GM12878 (cell line): Measurements from ENCODE around the gene SLC43A1. TPM values are rescaled to one million over a fixed set of nuclear protein-coding genes. Genes with fewer than 3 reads are reported as not detected.

Source experiments
- ATAC-seq: fragments of 200-7000 bp; cut with Tn5 transposase; 3 replicates; pipeline ENCODE4 v1.9.1; 2020; ENCODE audit warnings: mild to moderate bottlenecking, moderate library complexity
- BruUV-seq: library from RNA; stranded (reverse); fragments of 400-500 nt; replicated peaks from 2 replicates; lab custom pipeline; 2021; lab: Mats Ljungman, UMichigan
- CTCF ChIA-PET: fragments of 300-600 bp; sonication (Branson Sonifier 250); formaldehyde crosslinking; extraction: SDS; loops from one replicate; lab custom pipeline; 2021; ENCODE audit warnings: inconsistent platforms; lab: Yijun Ruan, JAX
- POLR2A ChIA-PET: fragments of 350-600 bp; formaldehyde crosslinking; extraction: SDS; loops from one replicate; lab custom pipeline; 2021; ENCODE audit warnings: inconsistent platforms; lab: Charles Lee
- RAD21 ChIA-PET: fragments of 300-600 bp; sonication (Branson Sonifier 250); formaldehyde crosslinking; loops from one replicate; lab custom pipeline; 2023; ENCODE audit warnings: antibody characterized with exemption; ENCODE audit not compliant: unreplicated experiment; lab: Charles Lee
- SMC1A ChIA-PET: fragments of 300-600 bp; sonication (Branson Sonifier 250); formaldehyde crosslinking; loops from one replicate; lab custom pipeline; 2023; ENCODE audit not compliant: unreplicated experiment, uncharacterized antibody; lab: Charles Lee
- DNase-seq: peaks from one replicate; pipeline ENCODE4 v3.0.0-alpha.2; 2011; ENCODE audit warnings: low read depth, low spot score
- FAIRE-seq: peaks from 3 replicates; lab custom pipeline; 2011; peaks lifted over from hg19 to GRCh38; lab: Jason Lieb, UNC
- H2AFZ ChIP-seq: 2 replicates; pipeline ENCODE4 v1.6.0; 2011; ENCODE audit warnings: low read depth, low read length, control low read depth; ENCODE audit not compliant: control insufficient read depth
- H3K27ac ChIP-seq: 2 replicates; pipeline ENCODE4 v1.5.1; 2011; ENCODE audit warnings: control low read depth; ENCODE audit not compliant: control insufficient read depth, insufficient read depth
- H3K27me3 ChIP-seq, 2 experiments: replicated peaks in 1 of 2; 2 replicates each; pipeline versions ENCODE4 v1.6.0 to v1.6.1; 2011; ENCODE audit warnings: low read length in 1 of 2; ENCODE audit not compliant: control insufficient read depth in 2 of 2, insufficient read depth in 2 of 2
- H3K36me3 ChIP-seq, 2 experiments: 2 replicates each; pipeline ENCODE4 v1.5.1; 2011; ENCODE audit warnings: low read length in 1 of 2; ENCODE audit not compliant: control insufficient read depth in 2 of 2, insufficient read depth in 2 of 2
- H3K4me1 ChIP-seq: 2 replicates; pipeline ENCODE4 v1.6.1; 2011; ENCODE audit warnings: mild to moderate bottlenecking, low read length, moderate library complexity, mixed read lengths; ENCODE audit not compliant: control insufficient read depth, insufficient read depth
- H3K4me2 ChIP-seq: 2 replicates; pipeline ENCODE4 v1.6.0; 2011; ENCODE audit warnings: control low read depth; ENCODE audit not compliant: control insufficient read depth, insufficient read depth
- H3K4me3 ChIP-seq: fragments of 200-600 bp; sonication (generic); 2 replicates; pipeline ENCODE4 v1.5.1; 2016
- H3K79me2 ChIP-seq: 2 replicates; pipeline ENCODE4 v1.6.0; 2011; ENCODE audit warnings: low read length; ENCODE audit not compliant: control insufficient read depth, insufficient read depth
- H3K9ac ChIP-seq: 2 replicates; pipeline ENCODE4 v1.8.0; 2011; ENCODE audit warnings: low read length, control low read depth, mixed read lengths; ENCODE audit not compliant: control insufficient read depth, insufficient read depth
- H3K9me3 ChIP-seq: replicated peaks from 3 replicates; pipeline ENCODE4 v1.5.1; 2011; ENCODE audit warnings: mild to moderate bottlenecking, low read length; ENCODE audit not compliant: control insufficient read depth, insufficient read depth
- H4K20me1 ChIP-seq: 2 replicates; pipeline ENCODE4 v1.6.0; 2011; ENCODE audit not compliant: control insufficient read depth, insufficient read depth
- JUNB ChIP-seq: IDR thresholded peaks from 2 replicates; pipeline ENCODE4 v1.6.1; 2016; ENCODE audit warnings: antibody characterized with exemption, mild to moderate bottlenecking
- KDM1A ChIP-seq: fragments of 200-600 bp; sonication (generic); IDR thresholded peaks from 2 replicates; pipeline ENCODE4 v1.6.1; 2016; ENCODE audit warnings: borderline replicate concordance
- MYC ChIP-seq: IDR thresholded peaks from 2 replicates; pipeline ENCODE4 v1.6.1; 2011; ENCODE audit warnings: mild to moderate bottlenecking, low read length, moderate library complexity, inconsistent platforms; ENCODE audit not compliant: insufficient read depth, insufficient replicate concordance, insufficient read length, severe bottlenecking
- NR2C2 ChIP-seq: IDR thresholded peaks from 2 replicates; pipeline ENCODE4 v1.6.1; 2011; ENCODE audit warnings: borderline replicate concordance, low read depth; ENCODE audit not compliant: control insufficient read depth, insufficient read length
- RAD51 ChIP-seq: fragments of 450-650 bp; IDR thresholded peaks from 2 replicates; pipeline ENCODE4 v1.6.1; 2016; ENCODE audit warnings: moderate library complexity, mild to moderate bottlenecking, inconsistent platforms
- RUNX3 ChIP-seq: IDR thresholded peaks from 2 replicates; pipeline ENCODE4 v1.6.1; 2012; ENCODE audit warnings: low read length, inconsistent platforms
- SIX5 ChIP-seq: IDR thresholded peaks from 2 replicates; pipeline ENCODE4 v1.6.1; 2011; ENCODE audit warnings: mild to moderate bottlenecking, low read depth, low read length, moderate library complexity; ENCODE audit not compliant: severe bottlenecking
- SP1 ChIP-seq: IDR thresholded peaks from one replicate; pipeline ENCODE4 v1.6.1; 2011; ENCODE audit warnings: low read depth, low read length
- ZBED1 ChIP-seq: IDR thresholded peaks from 2 replicates; pipeline ENCODE4 v1.6.1; 2016; ENCODE audit warnings: borderline replicate concordance
- WGBS: methylation state at CpG from one replicate; pipeline ENCODE4 v1.1.6; 2016; ENCODE audit warnings: low lambda C conversion rate; ENCODE audit not compliant: insufficient replicate concordance, insufficient coverage; ENCODE audit errors: missing lambda C conversion rate; 5-methylcytosine and 5-hydroxymethylcytosine counted together
- in situ Hi-C: fragments of 300-500 bp; cut with MboI; formaldehyde crosslinking; loops from 9 replicates; pipeline ENCODE4 v1.14.3; 2018; ENCODE audit warnings: mixed read lengths
- intact Hi-C: fragments of 100-400 bp; cut with micrococcal nuclease; formaldehyde crosslinking; loops from one replicate; pipeline ENCODE4 v1.14.2; 2022; ENCODE audit not compliant: unreplicated experiment
- polyA plus RNA-seq, 11 experiments: library from polyadenylated mRNA; depleted of rRNA in 4 of 11; unstranded in 6 of 11; stranded (reverse) in 5 of 11; fragments of >200 nt; fragmentation: Nextera tagmentation in 4 of 11; fragmentation: Illumina TruSeq in 1 of 11; extraction: Ambion mirVana in 4 of 11; extraction: Trizol in 1 of 11; gene quantifications; 1 replicate in 1 of 11; 2 replicates in 10 of 11; pipeline versions ENCODE4 v1.2.1 to v1.2.3, GENCODE V29; 2011 to 2016; ENCODE audit warnings: inconsistent platforms in 2 of 11, missing spikeins in 2 of 11, low read depth in 1 of 11
- total RNA-seq, 4 experiments: library from RNA; depleted of rRNA in 3 of 4; stranded (reverse); fragments of >200 nt in 3 of 4; fragmentation: Illumina TruSeq in 1 of 4; extraction: Trizol in 1 of 4; gene quantifications; 2 replicates each; pipeline versions ENCODE4 v1.2.1 to v1.2.3, GENCODE V29; 2013 to 2021
- TF ChIP-seq, protein P1 (sequence below): IDR thresholded peaks from 2 replicates; pipeline ENCODE4 v1.6.1; 2012; ENCODE audit warnings: mild to moderate bottlenecking, low read depth, low read length
- TF ChIP-seq, protein P2 (sequence below): fragments of 450-650 bp; IDR thresholded peaks from 2 replicates; pipeline ENCODE4 v1.6.1; 2014; ENCODE audit warnings: mild to moderate bottlenecking
- TF ChIP-seq, protein P3 (sequence below): fragments of 450-650 bp; IDR thresholded peaks from 2 replicates; pipeline ENCODE4 v1.6.1; 2018; ENCODE audit warnings: mild to moderate bottlenecking, low read depth, moderate library complexity; ENCODE audit not compliant: partially characterized antibody
- TF ChIP-seq, protein P4 (sequence below): IDR thresholded peaks from 2 replicates; pipeline ENCODE4 v1.6.1; 2011; ENCODE audit warnings: borderline replicate concordance, low read depth, mild to moderate bottlenecking, moderate library complexity, mixed read lengths, low read length; ENCODE audit not compliant: insufficient read depth; ENCODE audit errors: extremely low read length

The SLC43A1 gene
- total and polyA plus RNA-seq, 10 of the 15 experiments (the other 5 are each of a cell fraction or from before 2014, with no cell fraction given), result 1.0 to 17.8 (median 12.6) TPM

DNA sequence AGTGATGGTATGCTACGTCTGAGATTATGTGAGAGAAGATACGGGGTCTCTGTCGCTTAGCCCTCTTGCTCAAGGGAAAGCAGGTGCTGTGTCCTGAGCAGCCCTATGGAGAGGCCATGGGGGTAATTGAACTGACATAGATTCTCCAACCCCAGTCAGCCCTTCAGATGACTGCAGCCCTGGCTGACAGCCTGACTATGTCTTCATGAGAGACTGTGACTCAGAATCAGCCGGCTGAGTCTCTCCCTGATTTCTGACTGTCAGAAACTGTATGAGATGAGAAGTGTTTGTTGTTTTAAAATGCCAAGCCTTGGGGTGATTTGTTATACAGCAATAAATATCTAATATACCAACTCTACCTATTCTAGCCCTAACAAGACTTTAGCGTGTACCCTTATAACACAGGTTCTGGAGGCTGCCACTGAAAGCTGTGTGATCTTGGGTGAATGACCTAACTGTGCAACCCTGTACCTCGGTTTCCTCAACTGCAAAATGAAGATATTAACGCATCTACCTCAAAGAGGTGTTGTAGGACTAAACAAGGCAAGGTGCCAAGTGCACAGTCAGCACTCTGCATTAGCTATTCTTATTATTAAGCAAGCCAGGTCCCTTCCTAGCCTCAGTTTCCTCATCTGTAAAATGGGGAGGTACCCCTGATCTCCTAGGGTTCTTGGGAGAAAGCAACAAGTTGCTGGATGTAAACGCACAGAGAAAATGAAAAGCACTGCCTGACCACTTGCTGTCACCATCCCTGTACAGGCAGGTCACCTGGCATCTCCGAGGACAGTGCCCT lies 24.9 kb downstream of the SLC43A1 start:
- ATAC-seq, result no peak
- H4K20me1 ChIP-seq, result no peaks in the 10 kb centered on the region
- in situ Hi-C loops (loop anchor here (5.0 to 25.0 kb wide), 3 partner anchors 37 to 653 kb away; no protein-coding TSS in a partner anchor), intact Hi-C loops (no loop called here)
- CTCF ChIA-PET, result interaction anchor here (0.6 to 11.8 kb wide), 10 partner anchors 11 to 151 kb away, joined by 3 to 396 read pairs (median 8); partner anchors contain the start of genes RTN4RL2, SLC43A1 and TIMM10
- no peak for FAIRE-seq
- H3K4me2 ChIP-seq, result no peak overlapping the region
- H3K4me1 ChIP-seq, result no peaks in the 10 kb centered on the region
- H3K9me3 ChIP-seq, result no peaks in the 10 kb centered on the region
- no peaks in the 10 kb centered on the region for H3K79me2 ChIP-seq
- H3K36me3 ChIP-seq, result peaks cover 3 to 7% of the 10 kb centered on the region in 2 experiments
- no peak overlapping the region for H2AFZ ChIP-seq
- DNase-seq, result no peak
- SMC1A ChIA-PET, result interaction anchor here (1.6 to 7.5 kb wide), 3 partner anchors 24 to 150 kb away, joined by 11 to 130 read pairs (median 47); partner anchors contain the start of genes SLC43A1 and TIMM10
- no peak overlapping the region for H3K9ac ChIP-seq
- H3K27me3 ChIP-seq, result no peaks in the 10 kb centered on the region
- no peak overlapping the region for H3K27ac ChIP-seq
- RAD21 ChIA-PET, result interaction anchor here (1.6 to 4.8 kb wide), 4 partner anchors 26 to 150 kb away, joined by 7 to 133 read pairs (median 29); partner anchors contain the start of genes SLC43A1 and TIMM10
- POLR2A ChIA-PET, result no interaction called here
- TSS peak; percentile 41 for BruUV-seq
- WGBS, result 98% methylated on average over 9 of the region's 9 CpGs
- H3K4me3 ChIP-seq, result no peak overlapping the region
- TF ChIP-seq, protein P1, sequence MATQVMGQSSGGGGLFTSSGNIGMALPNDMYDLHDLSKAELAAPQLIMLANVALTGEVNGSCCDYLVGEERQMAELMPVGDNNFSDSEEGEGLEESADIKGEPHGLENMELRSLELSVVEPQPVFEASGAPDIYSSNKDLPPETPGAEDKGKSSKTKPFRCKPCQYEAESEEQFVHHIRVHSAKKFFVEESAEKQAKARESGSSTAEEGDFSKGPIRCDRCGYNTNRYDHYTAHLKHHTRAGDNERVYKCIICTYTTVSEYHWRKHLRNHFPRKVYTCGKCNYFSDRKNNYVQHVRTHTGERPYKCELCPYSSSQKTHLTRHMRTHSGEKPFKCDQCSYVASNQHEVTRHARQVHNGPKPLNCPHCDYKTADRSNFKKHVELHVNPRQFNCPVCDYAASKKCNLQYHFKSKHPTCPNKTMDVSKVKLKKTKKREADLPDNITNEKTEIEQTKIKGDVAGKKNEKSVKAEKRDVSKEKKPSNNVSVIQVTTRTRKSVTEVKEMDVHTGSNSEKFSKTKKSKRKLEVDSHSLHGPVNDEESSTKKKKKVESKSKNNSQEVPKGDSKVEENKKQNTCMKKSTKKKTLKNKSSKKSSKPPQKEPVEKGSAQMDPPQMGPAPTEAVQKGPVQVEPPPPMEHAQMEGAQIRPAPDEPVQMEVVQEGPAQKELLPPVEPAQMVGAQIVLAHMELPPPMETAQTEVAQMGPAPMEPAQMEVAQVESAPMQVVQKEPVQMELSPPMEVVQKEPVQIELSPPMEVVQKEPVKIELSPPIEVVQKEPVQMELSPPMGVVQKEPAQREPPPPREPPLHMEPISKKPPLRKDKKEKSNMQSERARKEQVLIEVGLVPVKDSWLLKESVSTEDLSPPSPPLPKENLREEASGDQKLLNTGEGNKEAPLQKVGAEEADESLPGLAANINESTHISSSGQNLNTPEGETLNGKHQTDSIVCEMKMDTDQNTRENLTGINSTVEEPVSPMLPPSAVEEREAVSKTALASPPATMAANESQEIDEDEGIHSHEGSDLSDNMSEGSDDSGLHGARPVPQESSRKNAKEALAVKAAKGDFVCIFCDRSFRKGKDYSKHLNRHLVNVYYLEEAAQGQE, result no peak
- TF ChIP-seq, protein P2, sequence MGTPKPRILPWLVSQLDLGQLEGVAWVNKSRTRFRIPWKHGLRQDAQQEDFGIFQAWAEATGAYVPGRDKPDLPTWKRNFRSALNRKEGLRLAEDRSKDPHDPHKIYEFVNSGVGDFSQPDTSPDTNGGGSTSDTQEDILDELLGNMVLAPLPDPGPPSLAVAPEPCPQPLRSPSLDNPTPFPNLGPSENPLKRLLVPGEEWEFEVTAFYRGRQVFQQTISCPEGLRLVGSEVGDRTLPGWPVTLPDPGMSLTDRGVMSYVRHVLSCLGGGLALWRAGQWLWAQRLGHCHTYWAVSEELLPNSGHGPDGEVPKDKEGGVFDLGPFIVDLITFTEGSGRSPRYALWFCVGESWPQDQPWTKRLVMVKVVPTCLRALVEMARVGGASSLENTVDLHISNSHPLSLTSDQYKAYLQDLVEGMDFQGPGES, result no peak
- no peak for TF ChIP-seq ZBED1
- no peak for TF ChIP-seq SIX5
- TF ChIP-seq, protein P3, sequence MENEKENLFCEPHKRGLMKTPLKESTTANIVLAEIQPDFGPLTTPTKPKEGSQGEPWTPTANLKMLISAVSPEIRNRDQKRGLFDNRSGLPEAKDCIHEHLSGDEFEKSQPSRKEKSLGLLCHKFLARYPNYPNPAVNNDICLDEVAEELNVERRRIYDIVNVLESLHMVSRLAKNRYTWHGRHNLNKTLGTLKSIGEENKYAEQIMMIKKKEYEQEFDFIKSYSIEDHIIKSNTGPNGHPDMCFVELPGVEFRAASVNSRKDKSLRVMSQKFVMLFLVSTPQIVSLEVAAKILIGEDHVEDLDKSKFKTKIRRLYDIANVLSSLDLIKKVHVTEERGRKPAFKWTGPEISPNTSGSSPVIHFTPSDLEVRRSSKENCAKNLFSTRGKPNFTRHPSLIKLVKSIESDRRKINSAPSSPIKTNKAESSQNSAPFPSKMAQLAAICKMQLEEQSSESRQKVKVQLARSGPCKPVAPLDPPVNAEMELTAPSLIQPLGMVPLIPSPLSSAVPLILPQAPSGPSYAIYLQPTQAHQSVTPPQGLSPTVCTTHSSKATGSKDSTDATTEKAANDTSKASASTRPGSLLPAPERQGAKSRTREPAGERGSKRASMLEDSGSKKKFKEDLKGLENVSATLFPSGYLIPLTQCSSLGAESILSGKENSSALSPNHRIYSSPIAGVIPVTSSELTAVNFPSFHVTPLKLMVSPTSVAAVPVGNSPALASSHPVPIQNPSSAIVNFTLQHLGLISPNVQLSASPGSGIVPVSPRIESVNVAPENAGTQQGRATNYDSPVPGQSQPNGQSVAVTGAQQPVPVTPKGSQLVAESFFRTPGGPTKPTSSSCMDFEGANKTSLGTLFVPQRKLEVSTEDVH, result no peak
- TF ChIP-seq NR2C2, result no peak
- no peak for TF ChIP-seq JUNB
- TF ChIP-seq RAD51, result no peak
- TF ChIP-seq, protein P4, sequence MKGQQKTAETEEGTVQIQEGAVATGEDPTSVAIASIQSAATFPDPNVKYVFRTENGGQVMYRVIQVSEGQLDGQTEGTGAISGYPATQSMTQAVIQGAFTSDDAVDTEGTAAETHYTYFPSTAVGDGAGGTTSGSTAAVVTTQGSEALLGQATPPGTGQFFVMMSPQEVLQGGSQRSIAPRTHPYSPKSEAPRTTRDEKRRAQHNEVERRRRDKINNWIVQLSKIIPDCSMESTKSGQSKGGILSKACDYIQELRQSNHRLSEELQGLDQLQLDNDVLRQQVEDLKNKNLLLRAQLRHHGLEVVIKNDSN, result no peak
- no peak for TF ChIP-seq RUNX3
- TF ChIP-seq MYC, result no peak
- TF ChIP-seq KDM1A, result no peak
- TF ChIP-seq SP1, result no peak
